ENCODE measurements around the gene MSH3. TPM values are rescaled to one million over a fixed set of nuclear protein-coding genes. Genes with fewer than 3 reads are reported as not detected.
"Not testable (repeated sequence)": the region's sequence is repeated elsewhere in the genome, so short reads cannot be mapped to it uniquely, and the experiment has no call there.

The MSH3 gene
- total and polyA plus RNA-seq, 2 donors from 2014 or later, result 7.0 to 22.1 TPM

- DNase-seq, result no peak
- Histone ChIP-seq H3K9ac (ENCODE audit: low read length in 3 of 3) (no peak overlapping the region), H3K4me3 (ENCODE audit: low read length in 3 of 3) (no peak overlapping the region), H3K9me3 (ENCODE audit: control insufficient read depth in 2 of 3, insufficient read depth in 1 of 3, low read length in 3 of 3) (no peaks in the 10 kb centered on the region), H3K4me1 (ENCODE audit: control insufficient read depth in 2 of 3, insufficient read depth in 2 of 3, low read depth in 1 of 3, low read length in 3 of 3) (no peaks in the 10 kb centered on the region), H3K36me3 (ENCODE audit: control insufficient read depth in 2 of 3, insufficient read depth in 3 of 3, low read length in 3 of 3) (no peaks in the 10 kb centered on the region), H3K27me3 (ENCODE audit: control insufficient read depth, insufficient read depth, low read length) (no peaks in the 10 kb centered on the region), H3K27ac (ENCODE audit: low read depth in 2 of 2, low read length in 2 of 2) (no peak overlapping the region)
- no peak for FAIRE-seq
- TF ChIP-seq CTCF (IDR thresholded peaks at IDR 0.05; ENCODE audit: borderline replicate concordance, extremely low read depth, insufficient read depth), result no peak
- intact Hi-C loops (cut with DNase I), result no loop called here
These were observed 180.7 kb downstream of the MSH3 start for GRCh38 chr5:80835128-80835527.

GRCh38 chr5:80837679-80838078, 183.2 kb downstream of the MSH3 start:
- Histone ChIP-seq H3K27me3 (ENCODE audit: control insufficient read depth, insufficient read depth, low read length) (no peaks in the 10 kb centered on the region), H3K27ac (ENCODE audit: low read depth in 2 of 2, low read length in 2 of 2) (no peak overlapping the region), H3K36me3 (ENCODE audit: control insufficient read depth in 2 of 3, insufficient read depth in 3 of 3, low read length in 3 of 3) (no peaks in the 10 kb centered on the region), H3K4me3 (ENCODE audit: low read length in 3 of 3) (no peak overlapping the region), H3K9ac (ENCODE audit: low read length in 3 of 3) (no peak overlapping the region), H3K9me3 (ENCODE audit: control insufficient read depth in 2 of 3, insufficient read depth in 1 of 3, low read length in 3 of 3) (no peaks in the 10 kb centered on the region), H3K4me1 (ENCODE audit: control insufficient read depth in 2 of 3, insufficient read depth in 2 of 3, low read depth in 1 of 3, low read length in 3 of 3) (no peaks in the 10 kb centered on the region)
- no peak for TF ChIP-seq CTCF (IDR thresholded peaks at IDR 0.05; ENCODE audit: borderline replicate concordance, extremely low read depth, insufficient read depth)
- FAIRE-seq (no peak), DNase-seq (no peak)
- intact Hi-C loops (cut with DNase I), result no loop called here

GRCh38 chr5:80841026-80841797, 186.8 kb downstream of the MSH3 start:
- FAIRE-seq; H3K4me3 ChIP-seq (ENCODE audit: low read length in 3 of 3); H3K27me3 ChIP-seq (ENCODE audit: control insufficient read depth, insufficient read depth, low read length); H3K4me1 ChIP-seq (ENCODE audit: control insufficient read depth in 2 of 3, insufficient read depth in 2 of 3, low read depth in 1 of 3, low read length in 3 of 3); H3K27ac ChIP-seq (ENCODE audit: low read depth in 2 of 2, low read length in 2 of 2); H3K9ac ChIP-seq (ENCODE audit: low read length in 3 of 3); DNase-seq; intact Hi-C loops (cut with DNase I); H3K9me3 ChIP-seq (ENCODE audit: control insufficient read depth in 2 of 3, insufficient read depth in 1 of 3, low read length in 3 of 3); H3K36me3 ChIP-seq (ENCODE audit: control insufficient read depth in 2 of 3, insufficient read depth in 3 of 3, low read length in 3 of 3): not testable (repeated sequence)

GRCh38 chr5:80846422-80846821, 192.0 kb downstream of the MSH3 start:
- intact Hi-C loops (cut with DNase I); H3K9ac ChIP-seq (ENCODE audit: low read length in 3 of 3); H3K36me3 ChIP-seq (ENCODE audit: control insufficient read depth in 2 of 3, insufficient read depth in 3 of 3, low read length in 3 of 3); H3K4me3 ChIP-seq (ENCODE audit: low read length in 3 of 3); H3K4me1 ChIP-seq (ENCODE audit: control insufficient read depth in 2 of 3, insufficient read depth in 2 of 3, low read depth in 1 of 3, low read length in 3 of 3); H3K27me3 ChIP-seq (ENCODE audit: control insufficient read depth, insufficient read depth, low read length); H3K27ac ChIP-seq (ENCODE audit: low read depth in 2 of 2, low read length in 2 of 2); H3K9me3 ChIP-seq (ENCODE audit: control insufficient read depth in 2 of 3, insufficient read depth in 1 of 3, low read length in 3 of 3); FAIRE-seq: not testable (repeated sequence)
- peak in 1 of 5 donors; percentile 60 for DNase-seq

GRCh38 chr5:80850168-80850567, 195.7 kb downstream of the MSH3 start:
- FAIRE-seq; H3K36me3 ChIP-seq (ENCODE audit: control insufficient read depth in 2 of 3, insufficient read depth in 3 of 3, low read length in 3 of 3); H3K4me3 ChIP-seq (ENCODE audit: low read length in 3 of 3); H3K4me1 ChIP-seq (ENCODE audit: control insufficient read depth in 2 of 3, insufficient read depth in 2 of 3, low read depth in 1 of 3, low read length in 3 of 3); intact Hi-C loops (cut with DNase I); H3K9me3 ChIP-seq (ENCODE audit: control insufficient read depth in 2 of 3, insufficient read depth in 1 of 3, low read length in 3 of 3); H3K9ac ChIP-seq (ENCODE audit: low read length in 3 of 3); DNase-seq; H3K27me3 ChIP-seq (ENCODE audit: control insufficient read depth, insufficient read depth, low read length); H3K27ac ChIP-seq (ENCODE audit: low read depth in 2 of 2, low read length in 2 of 2): not testable (repeated sequence)
